Gastroesophageal sphincter (tissue), 3 donors: ENCODE measurements around the gene FRAT1.

Source experiments
- CTCF ChIP-seq, 4 experiments: fragments of 200-600 bp in 2 of 4; fragments of 450-650 bp in 2 of 4; sonication (generic) in 1 of 4; IDR thresholded peaks; one replicate each; pipeline ENCODE4 v1.5.1; 2017 to 2019; ENCODE audit warnings: antibody characterized with exemption in 4 of 4, mild to moderate bottlenecking in 2 of 4, moderate library complexity in 2 of 4
- POLR2A ChIP-seq, 2 donors: fragments of 450-650 bp; IDR thresholded peaks; one replicate each; pipeline ENCODE4 v1.6.1; 2017; ENCODE audit warnings: antibody characterized with exemption in 2 of 2, mild to moderate bottlenecking in 2 of 2, moderate library complexity in 1 of 2

- TF ChIP-seq CTCF (IDR thresholded peaks at IDR 0.05) (no peak), POLR2A (IDR thresholded peaks at IDR 0.05) (no peak)
Measured at GRCh38 chr10:97338041-97338440, 19.0 kb downstream of the FRAT1 start.
